ENCODE results near the gene ADSL.
A peak's percentile ranks its signal among the peaks of the same experiment; 100 is the strongest.
"Not testable (repeated sequence)": the region's sequence is repeated elsewhere in the genome, so short reads cannot be mapped to it uniquely, and the experiment has no call there.

ADSL gene

DNA sequence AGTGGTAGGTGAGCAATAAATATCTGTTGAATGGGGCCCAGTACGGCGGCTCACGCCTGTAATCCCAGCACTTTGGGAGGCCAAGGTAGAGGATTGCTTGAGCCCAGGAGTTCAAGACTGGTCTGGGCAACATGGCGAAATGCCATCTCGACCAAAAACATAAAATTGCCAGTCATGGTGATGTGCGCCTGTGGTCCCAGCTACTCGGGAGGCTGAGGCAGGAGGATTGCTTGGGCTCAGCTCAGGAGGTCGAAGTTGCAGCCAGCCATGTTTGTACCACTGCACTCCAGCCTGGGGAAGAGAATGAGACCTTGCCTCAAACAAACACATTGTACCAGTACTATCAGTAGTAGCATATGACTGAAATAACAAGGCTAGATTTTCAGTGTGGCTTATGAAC is 28.3 kb downstream of the ADSL start:
- no peak for DNase-seq

DNA sequence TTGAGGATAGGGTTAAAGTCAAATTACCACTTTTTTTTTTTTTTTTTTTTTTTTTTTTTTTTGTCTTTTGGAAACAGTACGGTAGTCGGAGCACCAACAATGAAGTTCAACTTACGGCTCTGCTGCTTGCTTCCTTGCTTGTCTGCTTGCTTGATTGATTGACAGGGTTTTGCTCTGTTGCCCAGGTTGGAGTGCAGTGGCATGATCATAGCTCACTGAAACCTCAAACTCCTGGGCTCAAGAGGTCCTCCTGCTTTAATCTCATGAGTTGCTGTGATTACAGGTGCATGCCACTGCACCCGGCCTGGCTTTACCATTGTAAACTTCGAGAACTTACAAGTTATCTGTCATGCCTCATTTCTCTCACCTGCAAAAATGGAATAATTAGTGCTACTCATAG is 29.8 kb downstream of the ADSL start:
- no peak for DNase-seq

DNA sequence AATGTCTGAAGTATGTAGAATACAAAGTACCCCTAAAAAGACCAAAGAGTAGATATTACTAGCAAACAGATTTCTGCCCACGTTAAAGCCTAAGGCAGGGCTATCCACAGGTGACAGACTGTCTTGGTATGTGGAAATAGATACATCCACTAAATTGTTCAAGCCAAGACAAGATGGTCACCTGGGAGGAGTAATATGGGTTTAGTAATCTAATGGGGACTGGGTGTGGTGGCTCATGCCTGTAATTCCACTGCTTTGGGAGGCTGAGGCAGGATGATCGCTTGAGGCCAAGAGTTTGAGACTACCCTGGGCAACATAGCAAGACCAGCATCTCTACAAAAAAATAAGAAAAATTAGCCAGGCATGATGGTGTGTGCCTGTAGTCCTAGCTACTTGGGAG is 31.6 kb downstream of the ADSL start:
- no peak for DNase-seq

DNA sequence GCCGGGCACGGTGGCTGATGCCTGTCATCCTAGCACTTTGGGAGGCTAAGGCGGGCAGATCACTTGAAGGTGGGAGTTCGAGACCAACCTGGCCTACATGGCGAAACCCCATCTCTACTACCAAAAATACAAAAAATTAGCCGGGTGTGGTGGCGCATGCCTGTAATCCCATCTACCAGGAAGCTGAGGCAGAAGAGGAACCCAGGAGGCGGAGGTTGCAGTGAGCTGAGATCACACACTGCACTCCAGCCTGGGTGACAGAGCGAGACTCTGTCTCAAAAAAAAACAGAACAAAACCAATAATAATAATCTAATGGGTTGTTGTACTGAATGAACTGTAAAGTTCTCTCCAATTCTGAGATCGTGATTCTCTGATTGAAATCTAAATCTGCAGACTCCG is 32.1 kb downstream of the ADSL start:
- DNase-seq, result not testable (repeated sequence)

DNA sequence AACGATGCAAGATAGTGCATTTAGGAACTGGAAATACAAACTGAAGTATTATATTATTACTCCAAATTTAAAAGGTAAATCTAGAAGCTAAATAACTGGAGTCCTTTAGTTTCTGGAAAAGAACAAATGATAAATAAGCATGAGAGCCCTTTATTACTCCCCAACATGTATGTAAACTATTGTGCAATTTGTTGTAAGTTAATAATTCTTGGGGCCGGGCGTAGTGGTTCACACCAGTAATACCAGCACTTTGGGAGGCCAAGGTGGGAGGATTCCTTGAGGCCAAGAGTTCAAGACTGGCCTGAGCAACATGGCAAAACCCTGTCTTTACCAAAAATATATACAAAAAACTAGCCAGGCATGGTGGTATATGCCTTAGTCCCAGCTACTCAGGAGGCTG is 35.2 kb downstream of the ADSL start:
- no peak for DNase-seq

DNA sequence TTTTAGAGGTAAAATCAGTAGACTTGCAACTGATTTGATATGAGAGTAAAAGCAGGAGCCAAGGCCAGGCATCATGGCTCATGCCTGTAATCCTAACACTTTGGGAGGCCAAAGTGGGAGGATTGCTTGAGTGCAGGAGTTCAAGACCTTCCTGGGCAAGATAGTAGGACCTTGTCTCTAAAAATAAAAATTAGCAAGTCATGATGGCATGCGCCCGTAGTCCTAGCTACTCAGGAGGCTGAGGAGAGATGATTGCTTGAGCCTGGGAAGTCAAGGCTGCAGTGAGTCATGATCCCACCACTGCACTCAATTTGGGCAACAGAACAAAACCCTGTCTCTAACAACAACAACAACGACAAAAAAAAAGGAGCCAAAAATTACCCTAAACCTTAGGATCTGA is 37.6 kb downstream of the ADSL start:
- no peak for DNase-seq

DNA sequence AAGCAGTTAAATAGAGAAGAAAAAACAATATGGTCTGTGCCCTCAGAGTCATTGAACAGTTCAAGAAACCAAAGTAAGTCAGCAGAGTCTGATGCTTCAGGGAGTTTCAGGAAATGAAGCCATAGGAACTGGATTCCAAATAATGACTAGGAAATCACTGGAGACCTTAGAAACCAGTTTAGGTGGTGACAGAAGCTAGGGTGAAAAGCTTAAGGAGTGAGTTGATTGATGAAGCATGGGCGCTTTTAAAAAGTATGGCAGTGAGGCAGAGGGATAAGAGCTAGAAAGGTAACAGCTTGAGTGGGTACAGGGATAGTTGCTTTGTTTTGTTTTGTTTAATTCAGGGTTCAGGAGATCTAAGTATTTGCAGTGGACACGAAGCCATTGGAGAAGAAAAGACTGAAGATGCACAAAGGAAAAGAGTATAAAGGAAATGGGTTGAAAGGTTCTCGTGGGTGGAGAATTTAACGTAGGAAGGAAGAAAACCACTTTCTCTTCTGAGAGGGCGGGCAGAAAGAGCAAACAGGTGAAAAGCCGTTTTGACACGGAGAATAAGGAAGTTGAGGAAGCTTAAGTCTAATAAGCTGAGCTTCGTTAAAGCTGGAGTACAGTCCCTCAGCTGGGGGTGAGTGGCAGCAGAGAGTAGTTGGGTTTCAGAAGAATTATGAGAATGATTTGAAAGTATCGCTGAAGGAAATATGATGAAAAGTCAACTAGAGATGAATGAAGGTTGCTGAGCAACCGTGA is 38.9 kb downstream of the ADSL start:
- no peak for DNase-seq

DNA sequence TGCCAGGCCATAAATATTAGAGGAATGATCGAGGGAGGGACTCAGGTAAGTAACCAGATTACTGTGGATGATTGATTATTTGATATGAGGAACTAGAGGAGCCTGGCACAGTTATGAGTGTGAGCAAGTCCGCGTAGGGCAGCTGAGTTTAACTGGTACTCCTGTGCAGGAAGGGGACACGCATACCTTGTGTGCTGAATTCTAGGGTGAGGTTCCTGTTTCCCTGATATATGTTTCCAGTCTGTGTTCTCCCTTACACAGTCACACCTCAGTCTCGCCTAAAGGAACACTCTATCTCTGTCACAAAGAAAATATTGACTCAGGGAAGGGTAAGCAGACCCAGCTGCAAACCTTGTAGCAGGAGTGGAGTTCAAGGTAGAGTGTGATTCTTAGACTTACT is 41.4 kb downstream of the ADSL start:
- DNase-seq, result no peak

DNA sequence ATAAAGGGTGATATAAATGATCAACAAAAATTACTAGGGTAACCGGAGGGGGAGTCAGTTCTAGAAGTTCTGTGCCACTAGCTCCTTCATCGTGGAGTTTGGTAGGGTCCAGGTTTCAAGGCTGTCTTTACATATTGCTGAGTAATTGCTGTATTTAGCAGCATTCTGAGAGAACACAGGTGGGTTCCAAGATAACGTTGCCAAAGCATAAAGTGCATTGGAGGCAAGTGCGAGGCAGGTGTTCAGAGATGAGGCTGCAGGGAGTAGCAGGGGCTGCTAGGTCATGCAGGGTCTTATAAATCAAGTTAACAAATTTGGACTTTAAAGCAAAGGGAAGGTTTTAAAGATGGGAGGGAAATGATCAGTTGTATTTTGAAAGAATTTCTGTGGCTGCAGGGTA is 41.9 kb downstream of the ADSL start:
- DNase-seq, result no peak

DNA sequence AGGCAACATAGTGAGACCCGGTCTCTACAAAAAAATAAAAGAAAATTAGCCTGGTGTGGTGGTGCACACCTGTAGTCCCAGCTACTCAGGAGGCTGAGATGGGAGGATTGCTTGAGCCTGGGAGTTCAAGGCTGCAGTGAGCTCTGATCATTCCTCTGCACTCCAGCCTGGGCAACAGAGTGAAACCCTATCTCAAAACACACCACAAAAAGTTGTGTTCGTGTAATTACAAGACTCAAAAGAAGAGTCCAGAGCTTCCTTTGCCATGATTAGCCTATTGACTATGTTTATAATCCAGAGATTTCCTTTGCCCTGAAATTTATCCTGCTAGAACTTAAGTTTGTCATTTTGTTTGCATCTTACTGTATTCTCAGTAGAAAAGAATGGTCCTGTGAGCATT is 45.1 kb downstream of the ADSL start:
- DNase-seq, result no peak

DNA sequence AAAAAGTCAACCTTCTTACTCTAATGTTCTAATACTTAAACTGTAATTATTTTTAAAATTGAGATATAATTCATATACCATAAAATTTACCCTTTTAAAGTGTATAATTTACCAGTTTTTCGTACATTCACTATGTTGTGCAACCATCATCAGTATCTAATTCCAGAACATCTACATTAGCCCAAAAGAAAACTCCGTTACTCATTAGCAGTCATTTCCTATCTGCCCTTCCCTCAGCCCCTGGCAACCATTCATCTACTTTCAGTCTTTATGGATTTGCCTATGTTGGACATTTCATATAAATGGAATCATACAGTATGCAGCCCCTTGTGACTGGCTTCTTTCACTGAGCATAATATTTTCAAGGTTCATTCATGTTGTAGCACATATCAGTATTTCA is 46.3 kb downstream of the ADSL start:
- DNase-seq, result no peak

DNA sequence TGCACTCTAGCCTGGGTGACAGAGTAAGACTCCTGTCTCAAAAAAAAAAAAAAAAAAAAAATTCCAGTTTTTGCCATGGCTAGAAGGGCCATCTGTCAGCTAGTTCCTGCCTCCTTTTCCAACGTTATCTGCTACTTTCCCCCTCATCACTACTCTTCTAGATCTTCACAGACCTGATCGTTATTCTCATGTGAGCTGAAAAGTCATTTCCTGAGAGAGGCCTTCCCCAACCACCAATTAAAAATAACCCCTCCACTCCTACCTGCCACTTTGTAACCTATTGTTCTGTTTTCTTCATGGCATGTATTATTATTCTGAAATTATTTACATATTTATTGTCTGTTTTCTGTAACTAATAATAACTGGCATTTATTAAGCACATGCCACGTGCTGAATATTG is 48.3 kb downstream of the ADSL start:
- no peak for DNase-seq

DNA sequence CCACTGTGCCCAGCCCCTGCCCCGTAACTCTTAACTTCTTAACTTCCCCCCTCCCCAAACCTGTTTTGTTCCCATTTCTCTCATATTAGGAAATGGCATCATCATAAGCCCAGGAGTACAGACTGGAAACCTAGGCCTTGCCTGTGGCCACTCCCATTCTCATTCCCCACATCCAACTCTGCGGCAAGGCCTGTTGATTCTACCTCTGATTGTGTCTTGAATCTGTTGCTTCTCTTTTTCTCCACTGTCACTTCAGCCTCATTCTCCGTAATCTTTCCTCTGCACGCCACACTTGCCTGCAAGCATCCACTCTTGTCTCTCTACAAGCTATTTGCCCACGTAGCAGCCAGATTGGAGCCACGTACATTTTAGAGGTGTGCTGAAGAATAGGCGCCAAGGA is 49.3 kb downstream of the ADSL start:
- no peak for DNase-seq

DNA sequence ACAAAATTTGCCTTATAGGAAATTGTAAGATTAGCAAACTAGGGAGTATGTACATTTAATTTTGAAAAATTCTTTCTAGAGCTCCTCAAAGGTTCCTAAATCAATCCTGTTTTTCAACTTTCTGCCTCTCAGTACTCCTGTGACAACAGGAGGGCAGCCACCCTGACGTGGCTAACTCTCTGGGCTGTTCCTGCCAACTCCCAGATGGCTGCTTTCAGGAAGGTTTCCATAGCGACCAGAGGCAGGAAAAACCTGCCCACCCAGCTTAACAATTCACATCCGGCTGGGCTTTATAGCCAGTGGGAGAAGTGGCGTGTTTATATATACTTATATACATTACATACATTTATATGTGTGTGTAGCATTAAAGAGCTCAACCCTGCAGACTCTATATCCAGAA is 50.6 kb downstream of the ADSL start:
- DNase-seq, result peak; percentile 68

DNA sequence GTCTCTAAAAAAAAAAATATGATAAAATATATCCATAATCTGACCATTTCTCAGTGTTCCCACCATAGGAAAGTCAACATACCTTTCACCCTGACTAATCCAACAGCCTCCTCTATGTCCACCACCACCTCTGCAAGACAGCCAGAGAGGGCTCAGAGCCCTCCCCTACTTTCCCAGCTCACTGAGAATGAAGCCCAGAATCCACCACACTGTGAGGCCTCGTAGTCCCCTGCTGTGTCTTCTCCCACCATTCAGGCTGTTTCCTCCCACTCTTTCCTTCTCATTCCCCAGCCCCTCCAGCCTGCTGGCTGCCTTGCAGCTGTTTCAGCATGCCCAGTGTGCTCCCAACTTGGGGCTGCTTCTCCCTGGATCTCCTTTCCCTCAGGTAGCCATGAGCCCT is 51.1 kb downstream of the ADSL start:
- peak; percentile 1 for DNase-seq

DNA sequence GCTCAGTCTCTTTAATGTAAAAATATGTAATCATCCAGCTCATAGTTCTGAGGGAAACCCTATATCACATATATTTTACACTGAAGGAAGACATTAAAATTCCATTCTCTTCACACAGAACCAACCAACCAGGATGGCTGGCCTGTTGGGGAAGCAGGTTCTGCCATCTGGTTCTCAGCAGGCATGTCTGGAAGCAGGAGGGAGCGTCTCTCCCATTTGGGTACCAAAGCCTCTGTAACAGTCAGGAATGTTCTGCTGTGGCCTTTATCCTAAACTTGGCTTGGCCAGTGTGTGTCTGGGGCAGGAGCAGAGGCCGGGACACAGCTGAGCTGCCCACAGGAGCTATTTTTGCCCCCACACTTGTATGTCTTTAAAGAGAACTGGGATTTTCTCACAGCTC is 53.3 kb downstream of the ADSL start:
- no peak for DNase-seq

DNA sequence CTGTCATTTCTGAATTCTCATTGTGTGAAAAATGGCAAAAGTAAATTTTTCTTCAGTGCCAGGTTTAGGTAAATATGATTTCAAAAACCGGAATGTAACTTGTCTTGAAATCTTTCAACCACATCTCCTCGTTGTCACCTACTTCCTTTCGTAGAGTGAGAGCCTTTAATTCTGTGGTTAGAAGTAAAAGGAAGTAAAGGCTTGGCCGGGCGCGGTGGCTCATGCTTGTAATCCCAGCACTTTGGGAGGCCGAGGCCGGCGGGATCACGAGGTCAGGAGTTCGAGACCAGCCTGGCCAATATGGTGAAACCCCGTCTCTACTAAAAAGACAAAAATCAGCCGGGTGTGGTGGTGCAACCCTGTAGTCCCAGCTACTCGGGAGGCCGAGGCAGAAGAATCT is 53.9 kb downstream of the ADSL start:
- no peak for DNase-seq

DNA sequence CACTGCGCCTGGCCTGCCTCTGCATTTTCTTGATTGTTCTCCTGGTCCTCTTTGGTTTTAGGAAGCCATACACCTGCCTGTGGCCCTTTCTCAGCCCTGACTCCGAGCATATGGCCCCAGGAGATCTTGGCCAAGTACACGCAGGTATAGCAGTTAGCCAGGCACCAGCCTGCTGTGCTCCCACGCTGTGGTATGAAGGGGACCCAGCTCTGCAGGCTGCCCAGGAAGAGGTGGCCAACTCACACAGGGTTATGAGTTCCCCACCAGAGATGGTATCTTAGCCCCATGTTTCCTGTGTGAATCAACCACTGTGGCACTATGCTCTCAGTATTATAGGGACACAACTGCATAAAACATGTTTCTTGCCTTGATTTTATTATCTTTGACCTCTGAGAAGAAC is 55.2 kb downstream of the ADSL start:
- no peak for DNase-seq

DNA sequence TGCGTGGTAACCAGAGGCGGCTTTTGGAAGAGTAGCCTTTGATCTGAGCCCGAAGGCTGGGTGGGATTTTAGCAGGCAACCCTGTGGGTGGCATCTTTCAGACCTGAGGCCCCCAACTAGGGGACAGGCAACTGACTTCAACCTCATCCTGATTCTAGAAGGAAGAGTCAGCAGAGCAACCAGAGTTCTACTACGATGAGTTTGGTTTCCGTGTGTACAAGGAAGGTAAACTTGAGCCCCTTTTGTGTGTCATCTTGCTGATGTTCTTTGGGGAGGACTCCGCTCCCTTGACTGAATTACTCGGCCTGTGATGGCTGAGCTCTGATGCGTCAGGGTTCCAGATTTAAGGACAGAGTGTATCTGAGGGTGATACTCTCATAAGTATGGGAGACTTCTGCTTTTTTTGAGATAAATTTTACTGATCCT is 55.7 kb downstream of the ADSL start:
- no peak for DNase-seq

DNA sequence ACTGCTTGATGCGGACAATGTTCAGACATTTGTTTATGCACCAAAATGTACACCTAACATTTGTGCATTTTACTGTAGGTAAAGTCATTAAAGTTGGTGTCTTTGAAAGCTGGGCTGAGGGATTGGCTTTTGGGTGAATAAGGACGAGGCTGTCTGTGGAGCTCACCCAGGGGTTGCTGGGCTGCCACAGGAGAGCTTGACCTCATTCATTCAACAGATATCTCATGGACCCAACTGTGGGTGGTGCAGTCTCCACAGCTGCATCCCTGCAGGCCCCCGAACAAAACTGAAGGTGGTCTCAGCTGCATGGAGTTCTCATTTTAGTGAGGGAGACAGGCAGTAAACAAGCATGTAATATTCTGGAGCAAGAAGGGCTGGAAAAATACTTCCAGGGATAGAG is 56.8 kb downstream of the ADSL start:
- DNase-seq, result no peak

DNA sequence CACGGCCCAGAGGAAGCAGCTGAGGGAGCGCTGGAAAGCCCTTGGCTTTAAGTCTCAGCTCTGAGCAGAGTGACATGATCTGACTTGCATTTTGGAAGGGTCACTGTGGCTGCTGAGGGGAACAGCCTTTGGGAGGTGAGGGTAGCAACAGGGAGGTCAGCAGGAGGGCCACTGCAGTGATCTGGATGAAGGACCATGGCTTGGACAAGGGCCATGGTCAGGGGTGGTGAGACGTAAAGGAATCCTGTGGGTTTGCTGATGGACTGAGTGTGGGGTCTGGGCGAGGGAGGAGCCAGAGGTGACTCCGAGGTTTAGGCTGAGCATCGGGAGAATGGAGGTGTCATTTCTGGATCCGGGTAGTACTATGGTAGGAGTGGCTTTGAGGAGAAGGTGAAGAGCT is 57.4 kb downstream of the ADSL start:
- DNase-seq, result no peak

DNA sequence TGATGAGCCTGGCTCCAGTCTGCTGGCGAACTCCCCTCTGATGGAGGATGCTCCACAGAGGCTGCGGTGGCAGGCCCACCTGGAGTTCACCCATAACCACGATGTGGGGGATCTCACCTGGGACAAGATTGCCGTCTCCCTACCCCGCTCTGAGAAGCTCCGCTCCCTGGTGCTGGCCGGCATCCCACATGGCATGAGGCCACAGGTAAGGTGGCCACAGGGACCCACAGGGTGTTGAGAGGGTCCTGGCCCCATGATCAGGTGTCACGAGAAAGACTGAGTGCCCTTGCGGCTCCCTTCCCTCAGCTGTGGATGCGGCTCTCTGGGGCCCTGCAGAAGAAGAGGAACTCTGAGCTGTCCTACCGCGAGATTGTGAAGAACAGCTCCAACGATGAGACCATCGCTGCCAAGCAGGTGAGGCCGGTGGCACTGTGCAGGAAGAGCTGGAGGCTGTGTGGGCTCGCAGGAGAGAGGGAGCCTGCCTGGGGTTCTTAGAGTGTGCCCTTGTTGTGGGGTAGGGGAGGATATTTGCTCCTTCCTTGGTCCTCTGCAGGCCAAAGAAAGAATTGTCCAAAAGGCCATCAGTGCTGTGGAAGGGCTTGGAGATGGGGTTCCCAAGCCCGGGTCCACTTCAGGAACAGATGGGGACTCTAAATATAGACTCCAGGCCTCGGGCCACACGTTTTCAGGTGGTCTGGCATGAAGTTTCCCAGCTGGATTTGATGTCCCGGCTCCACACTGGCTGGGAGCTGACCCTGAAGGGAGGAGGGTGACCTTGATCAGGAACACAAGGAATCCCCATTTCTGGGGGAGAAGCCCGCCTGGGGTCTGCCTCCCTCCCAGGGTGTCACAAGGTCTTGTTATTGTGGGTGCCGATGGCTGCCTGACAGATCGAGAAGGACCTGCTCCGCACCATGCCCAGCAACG is 58.2 kb downstream of the ADSL start:
- no peak for DNase-seq

DNA sequence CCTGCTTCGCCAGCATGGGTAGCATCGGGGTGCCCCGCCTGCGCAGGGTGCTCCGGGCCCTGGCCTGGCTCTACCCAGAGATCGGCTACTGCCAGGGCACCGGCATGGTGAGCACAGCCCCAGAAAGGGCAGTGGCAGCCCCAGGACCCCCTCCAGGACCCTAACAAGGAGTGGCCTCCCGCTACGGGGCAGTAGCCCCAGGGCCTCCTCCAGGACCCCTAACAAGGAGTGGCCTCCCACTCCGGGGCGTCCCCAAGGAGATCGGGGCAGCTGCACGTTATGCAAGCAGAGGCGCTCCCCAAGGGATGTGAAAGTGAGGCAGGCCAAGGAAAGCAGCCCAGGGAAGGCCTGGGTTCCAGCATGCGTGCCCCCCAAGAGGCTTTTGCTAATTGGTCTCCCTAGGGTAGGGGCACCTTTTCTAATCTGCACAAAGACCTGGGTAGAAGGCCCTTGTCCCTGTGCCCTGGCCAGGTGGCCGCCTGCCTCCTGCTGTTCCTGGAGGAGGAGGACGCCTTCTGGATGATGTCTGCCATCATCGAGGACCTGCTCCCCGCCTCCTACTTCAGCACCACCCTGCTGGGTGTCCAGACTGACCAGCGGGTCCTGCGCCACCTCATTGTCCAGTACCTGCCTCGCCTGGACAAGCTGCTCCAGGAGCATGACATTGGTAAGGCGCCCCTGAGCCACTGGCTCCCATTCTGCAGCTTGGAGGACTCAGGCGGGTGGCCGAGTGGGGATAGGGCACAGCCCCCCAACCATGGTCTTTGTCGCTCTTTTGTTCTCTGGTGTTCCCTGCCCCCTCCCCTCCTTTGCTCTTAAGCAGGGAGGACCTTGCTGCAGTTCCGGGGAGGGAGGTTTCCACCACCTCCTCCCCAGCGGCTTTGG is 59.1 kb downstream of the ADSL start:
- DNase-seq, result no peak
